Aortic smooth muscle cell (primary cell): Measurements from ENCODE around the gene ZNF780A. TPM values are rescaled to one million over a fixed set of nuclear protein-coding genes. Genes with fewer than 3 reads are reported as not detected.

Experiments used
- total RNA-seq: library from RNA; depleted of rRNA; stranded (reverse); fragments of >200 nt; gene quantifications from 2 replicates; pipeline ENCODE4 v1.2.3, GENCODE V29; 2014

Gene ZNF780A
- total RNA-seq, result 14.1 and 14.3 TPM in 2 replicates

DNA sequence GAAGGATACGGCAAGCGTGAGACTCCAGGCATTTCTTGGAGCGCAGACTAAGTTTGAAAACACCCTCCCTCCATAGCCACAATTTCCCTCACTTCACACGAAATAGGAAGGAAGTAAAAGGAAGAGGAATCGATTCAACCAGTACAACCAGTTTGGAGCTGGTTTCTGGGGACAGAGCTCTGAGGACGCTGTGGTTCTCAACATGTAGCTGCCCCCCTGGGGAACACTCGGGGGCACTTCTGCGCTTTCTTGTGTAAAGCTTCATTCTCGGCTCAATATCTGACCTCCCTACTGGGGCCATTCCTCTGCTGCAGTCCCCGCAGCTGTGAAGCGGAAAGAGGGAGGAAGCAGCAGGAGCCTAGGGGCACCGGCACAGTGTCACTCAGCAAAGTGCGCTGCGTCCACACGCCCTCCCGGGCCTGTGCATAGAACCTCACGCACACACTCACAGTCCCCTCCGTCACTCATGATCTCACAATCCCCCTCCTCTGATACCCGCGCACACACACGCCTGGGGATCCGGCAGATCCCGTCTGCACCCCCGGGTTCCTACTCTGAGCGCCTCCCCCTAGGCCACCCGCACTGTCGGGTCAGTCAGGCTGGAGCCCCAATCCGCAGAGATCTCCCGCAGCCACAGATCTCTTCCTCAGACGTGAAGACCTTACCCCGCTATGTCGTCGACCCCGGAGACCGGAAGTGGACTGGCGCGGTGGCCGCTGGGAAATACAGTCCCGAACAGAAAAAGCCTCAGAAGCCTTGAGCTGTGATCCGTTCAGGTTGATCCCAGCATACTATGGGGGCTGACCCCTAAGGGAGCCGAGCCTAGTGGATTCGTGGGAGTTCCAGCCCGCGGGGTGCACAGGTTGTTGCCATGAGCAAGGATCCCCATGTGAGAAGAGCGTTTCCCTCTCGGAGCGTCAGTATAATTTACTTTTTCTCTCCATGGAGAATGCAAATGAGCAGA lies at the start of gene ZNF780A:
Gene ZNF780A, minus strand, starts transcription at position 703 of the 964 bp plus-strand sequence. CDS start 6,190 bp downstream, outside the sequence.

DNA sequence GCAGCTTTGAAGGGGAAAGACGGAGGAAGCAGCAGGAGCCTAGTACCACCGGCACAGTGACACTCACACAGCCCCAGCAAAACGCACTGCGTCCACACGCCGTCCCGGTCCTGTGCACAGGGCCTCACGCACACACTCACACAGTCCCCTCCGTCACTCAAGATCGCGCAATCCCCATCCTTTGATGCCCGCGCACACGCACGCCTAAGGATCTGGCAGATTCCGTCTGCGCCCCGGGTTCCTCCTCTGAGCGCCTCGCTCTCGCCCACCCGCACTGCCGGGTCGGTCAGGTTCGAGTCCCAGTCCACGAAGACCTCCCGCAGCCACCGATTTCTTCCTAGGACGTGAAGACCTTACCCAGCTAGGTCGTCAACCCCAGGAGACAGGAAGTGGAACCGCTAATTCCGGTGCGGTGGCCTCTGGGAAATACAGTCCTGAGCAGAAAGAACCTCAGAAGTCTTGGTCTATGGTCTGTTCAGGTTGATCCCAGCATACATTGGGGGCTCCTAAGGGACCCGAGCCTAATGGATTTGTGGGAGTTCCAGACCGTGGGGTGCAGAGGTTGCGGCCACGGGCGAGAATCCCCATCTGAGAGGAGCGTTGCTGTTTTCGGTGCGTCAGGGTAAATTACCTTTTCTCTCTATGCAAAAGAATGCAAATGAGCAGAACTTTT lies 34.8 kb downstream of the ZNF780A start, which contains the start of gene ZNF780B:
Gene ZNF780B, minus strand, starts transcription at position 400 of the 673 bp plus-strand sequence. CDS start 5,899 bp downstream, outside the sequence.

Other genes starting within 250 kb of the ZNF780A start
- 152 and 200 TPM in 2 replicates for gene FBL, start 244.6 kb downstream of the ZNF780A start, total RNA-seq
- gene FCGBP, start 156.3 kb downstream of the ZNF780A start, total RNA-seq, result 0.13 and 0.19 TPM in 2 replicates
- gene PSMC4, start 119.8 kb downstream of the ZNF780A start, total RNA-seq, result 91.5 and 96.7 TPM in 2 replicates
- gene ZNF546, start 93.9 kb downstream of the ZNF780A start, total RNA-seq, result 5.6 and 5.9 TPM in 2 replicates
- 15.7 and 17.3 TPM in 2 replicates for gene ZNF780B, start 34.7 kb downstream of the ZNF780A start, total RNA-seq
- 5.8 and 7.3 TPM in 2 replicates for gene MAP3K10, start 100.5 kb upstream of the ZNF780A start, total RNA-seq
- gene TTC9B, start 127.4 kb upstream of the ZNF780A start, total RNA-seq, result not detected in 2 replicates
- 0.06 and 0.13 TPM in 2 replicates for gene CCNP, start 135.7 kb upstream of the ZNF780A start, total RNA-seq
- gene AKT2, start 194.4 kb upstream of the ZNF780A start, total RNA-seq, result 65.1 and 75.9 TPM in 2 replicates